ENCODE data around the gene FZD2. TPM values are rescaled to one million over a fixed set of nuclear protein-coding genes. Genes with fewer than 3 reads are reported as not detected.
A peak's percentile ranks its signal among the peaks of the same experiment; 100 is the strongest.

FZD2 gene
- total and polyA plus RNA-seq, 2 of the 13 experiments (the other 11 are each of a cell fraction or from before 2014, with no cell fraction given), result 0.07 to 0.13 TPM

- TF ChIP-seq KDM2A (CRISPR knock-in tag; IDR thresholded peaks at IDR 0.05; ENCODE audit: borderline replicate concordance, low read depth), result no peak
- TF ChIP-seq KLF6 (CRISPR knock-in tag; IDR thresholded peaks at IDR 0.05), result no peak
- no peak for TF ChIP-seq CBX2 (IDR thresholded peaks at IDR 0.05; ENCODE audit: low read depth, low read length)
- TF ChIP-seq CBX2 (CRISPR knock-in tag; IDR thresholded peaks at IDR 0.05; ENCODE audit: low read depth), result no peak
- no peak for TF ChIP-seq ZFP37 (CRISPR knock-in tag; IDR thresholded peaks at IDR 0.05; ENCODE audit: borderline replicate concordance)
- TF ChIP-seq, protein P1, sequence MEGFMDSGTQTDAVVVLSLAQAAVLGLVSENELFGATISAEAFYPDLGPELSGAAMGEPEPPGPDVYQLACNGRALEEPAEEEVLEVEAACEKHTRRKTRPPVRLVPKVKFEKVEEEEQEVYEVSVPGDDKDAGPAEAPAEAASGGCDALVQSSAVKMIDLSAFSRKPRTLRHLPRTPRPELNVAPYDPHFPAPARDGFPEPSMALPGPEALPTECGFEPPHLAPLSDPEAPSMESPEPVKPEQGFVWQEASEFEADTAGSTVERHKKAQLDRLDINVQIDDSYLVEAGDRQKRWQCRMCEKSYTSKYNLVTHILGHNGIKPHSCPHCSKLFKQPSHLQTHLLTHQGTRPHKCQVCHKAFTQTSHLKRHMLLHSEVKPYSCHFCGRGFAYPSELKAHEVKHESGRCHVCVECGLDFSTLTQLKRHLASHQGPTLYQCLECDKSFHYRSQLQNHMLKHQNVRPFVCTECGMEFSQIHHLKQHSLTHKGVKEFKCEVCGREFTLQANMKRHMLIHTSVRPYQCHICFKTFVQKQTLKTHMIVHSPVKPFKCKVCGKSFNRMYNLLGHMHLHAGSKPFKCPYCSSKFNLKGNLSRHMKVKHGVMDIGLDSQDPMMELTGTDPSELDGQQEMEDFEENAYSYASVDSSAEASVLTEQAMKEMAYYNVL (CRISPR knock-in tag; IDR thresholded peaks at IDR 0.05; ENCODE audit: borderline replicate concordance), result no peak
- TF ChIP-seq ZNF569 (CRISPR knock-in tag; IDR thresholded peaks at IDR 0.05; ENCODE audit: borderline replicate concordance), result no peak
- TF ChIP-seq ZNF343 (CRISPR knock-in tag; IDR thresholded peaks at IDR 0.05), result no peak
- TF ChIP-seq ZBTB7A (CRISPR knock-in tag; IDR thresholded peaks at IDR 0.05), result no peak
- no peak for TF ChIP-seq JARID2 (CRISPR knock-in tag; IDR thresholded peaks at IDR 0.05; ENCODE audit: insufficient replicate concordance)
- TF ChIP-seq ZFX (CRISPR knock-in tag; IDR thresholded peaks at IDR 0.05; ENCODE audit: low read depth), result 0 out of 2 replicates have a peak, but pooled peaks have one; percentile 29
- TF ChIP-seq, protein P2, sequence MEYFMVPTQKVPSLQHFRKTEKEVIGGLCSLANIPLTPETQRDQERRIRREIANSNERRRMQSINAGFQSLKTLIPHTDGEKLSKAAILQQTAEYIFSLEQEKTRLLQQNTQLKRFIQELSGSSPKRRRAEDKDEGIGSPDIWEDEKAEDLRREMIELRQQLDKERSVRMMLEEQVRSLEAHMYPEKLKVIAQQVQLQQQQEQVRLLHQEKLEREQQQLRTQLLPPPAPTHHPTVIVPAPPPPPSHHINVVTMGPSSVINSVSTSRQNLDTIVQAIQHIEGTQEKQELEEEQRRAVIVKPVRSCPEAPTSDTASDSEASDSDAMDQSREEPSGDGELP (IDR thresholded peaks at IDR 0.05; ENCODE audit: borderline replicate concordance, low read depth), result peak; percentile 77; the same call in 1 of the 2 replicates
- TF ChIP-seq HOXD1 (CRISPR knock-in tag; IDR thresholded peaks at IDR 0.05), result no peak
- no peak for TF ChIP-seq ARHGAP35 (CRISPR knock-in tag; IDR thresholded peaks at IDR 0.05; ENCODE audit: borderline replicate concordance)
- peak; percentile 67 for TF ChIP-seq PATZ1 (CRISPR knock-in tag; IDR thresholded peaks at IDR 0.05)
- TF ChIP-seq NFYC (CRISPR knock-in tag; IDR thresholded peaks at IDR 0.05), result no peak
- TF ChIP-seq KMT2B (CRISPR knock-in tag; IDR thresholded peaks at IDR 0.05), result 0 out of 2 replicates have a peak, but pooled peaks have one; percentile 4
- no peak for TF ChIP-seq MTA1 (CRISPR knock-in tag; IDR thresholded peaks at IDR 0.05; ENCODE audit: borderline replicate concordance)
- TF ChIP-seq MED13 (CRISPR knock-in tag; IDR thresholded peaks at IDR 0.05), result no peak
- TF ChIP-seq, protein P3, sequence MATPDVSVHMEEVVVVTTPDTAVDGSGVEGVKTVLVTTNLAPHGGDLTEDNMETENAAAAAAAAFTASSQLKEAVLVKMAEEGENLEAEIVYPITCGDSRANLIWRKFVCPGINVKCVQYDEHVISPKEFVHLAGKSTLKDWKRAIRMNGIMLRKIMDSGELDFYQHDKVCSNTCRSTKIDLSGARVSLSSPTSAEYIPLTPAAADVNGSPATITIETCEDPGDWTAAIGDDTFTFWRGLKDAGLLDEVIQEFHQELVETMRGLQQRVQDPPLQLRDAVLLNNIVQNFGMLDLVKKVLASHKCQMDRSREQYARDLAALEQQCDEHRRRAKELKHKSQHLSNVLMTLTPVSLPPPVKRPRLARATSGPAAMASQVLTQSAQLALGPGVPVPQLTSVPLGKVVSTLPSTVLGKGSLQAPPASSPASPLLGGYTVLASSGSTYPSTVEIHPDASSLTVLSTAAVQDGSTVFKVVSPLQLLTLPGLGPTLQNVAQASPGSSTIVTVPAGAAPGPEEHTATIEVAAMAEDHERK (CRISPR knock-in tag; IDR thresholded peaks at IDR 0.05; ENCODE audit: low read depth), result no peak
- no peak for TF ChIP-seq ZNF790 (CRISPR knock-in tag; IDR thresholded peaks at IDR 0.05; ENCODE audit: borderline replicate concordance)
- no peak for TF ChIP-seq ZNF747 (CRISPR knock-in tag; IDR thresholded peaks at IDR 0.05; ENCODE audit: borderline replicate concordance)
- TF ChIP-seq KLF16 (CRISPR knock-in tag; IDR thresholded peaks at IDR 0.05), result no peak
- no peak for TF ChIP-seq HDAC6 (IDR thresholded peaks at IDR 0.05; ENCODE audit: low read depth, low read length)
These were observed 50.8 kb downstream of the FZD2 start (continued) for GRCh38 chr17:44607836-44608690.
